Left renal pelvis (tissue), 4 donors: Measurements from ENCODE around the gene TEX51. TPM values are rescaled to one million over a fixed set of nuclear protein-coding genes. Genes with fewer than 3 reads are reported as not detected.

Experiments used
- DNase-seq, 4 donors: peaks; one replicate each; pipeline ENCODE4 v3.0.0-alpha.2; 2013; ENCODE audit warnings: low read depth in 4 of 4, low spot score in 3 of 4
- polyA plus RNA-seq, 4 donors: library from polyadenylated mRNA; unstranded; fragments of 120-200 nt; gene quantifications; one replicate each; pipeline ENCODE4 v1.2.1, GENCODE V29; 2013; ENCODE audit not compliant: insufficient read length in 4 of 4

Gene TEX51
- polyA plus RNA-seq, 4 donors: not detected

- DNase-seq: no peak
Measured at GRCh38 chr2:126911111-126911796, 12.6 kb downstream of the TEX51 start.

DNA sequence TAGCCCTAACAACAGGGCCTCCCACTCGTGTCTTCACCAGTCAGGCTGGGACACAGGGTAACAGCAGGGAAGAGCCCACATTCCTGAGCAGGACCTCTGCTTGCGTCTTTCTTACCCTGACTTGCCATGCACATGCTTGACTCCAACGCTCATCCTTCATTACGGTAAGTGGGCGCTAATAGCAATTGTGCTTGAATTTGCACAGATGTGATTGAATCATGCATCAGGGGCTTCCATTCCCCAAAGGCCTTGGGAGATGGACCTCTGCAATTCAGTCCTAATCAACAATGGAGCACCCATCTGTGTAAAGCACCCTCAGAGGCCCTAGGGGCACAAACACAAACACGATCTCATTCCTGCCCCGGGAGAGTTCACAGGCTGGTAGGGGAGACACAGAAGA lies 13.5 kb downstream of the TEX51 start:
- no peak for DNase-seq

- no peak for DNase-seq
Measured at GRCh38 chr2:126913329-126913728, 14.6 kb downstream of the TEX51 start.

DNA sequence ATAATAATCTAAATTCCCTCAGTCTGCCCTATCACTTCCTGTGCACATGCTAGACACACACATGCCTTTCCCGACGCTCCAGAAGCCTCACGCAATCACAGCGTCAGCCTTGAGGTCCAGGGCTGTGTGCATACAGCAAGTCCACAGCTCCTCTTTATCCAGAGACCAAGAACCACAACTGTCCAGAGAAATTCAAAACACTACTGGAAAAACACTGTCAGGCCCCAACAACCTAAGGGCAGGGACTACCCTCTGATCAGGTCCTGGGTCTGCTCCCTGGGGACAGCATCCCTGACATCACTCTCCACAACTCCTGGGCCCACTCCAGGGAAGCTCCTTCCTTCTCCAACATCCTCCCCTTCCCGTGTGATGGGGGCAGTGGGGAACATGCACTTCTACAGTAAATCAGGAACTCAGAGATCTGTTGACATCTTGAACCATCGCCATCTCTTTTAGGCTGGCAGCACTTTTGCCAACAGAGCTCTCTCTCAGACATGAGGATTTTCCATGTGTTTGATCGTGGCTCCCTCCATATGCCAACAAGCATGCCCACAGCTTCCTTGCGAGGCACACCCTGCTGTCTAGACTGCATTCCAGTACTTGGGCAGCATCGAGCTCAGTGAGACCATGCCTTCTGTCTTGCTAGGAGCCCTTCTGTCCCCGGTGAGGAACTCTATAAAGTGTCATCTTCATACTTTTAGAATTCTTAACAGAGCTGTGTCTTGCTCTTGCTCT lies 15.4 kb downstream of the TEX51 start:
- no peak for DNase-seq

GRCh38 chr2:126914811-126915500 lies 16.3 kb downstream of the TEX51 start:
- no peak for DNase-seq

DNA sequence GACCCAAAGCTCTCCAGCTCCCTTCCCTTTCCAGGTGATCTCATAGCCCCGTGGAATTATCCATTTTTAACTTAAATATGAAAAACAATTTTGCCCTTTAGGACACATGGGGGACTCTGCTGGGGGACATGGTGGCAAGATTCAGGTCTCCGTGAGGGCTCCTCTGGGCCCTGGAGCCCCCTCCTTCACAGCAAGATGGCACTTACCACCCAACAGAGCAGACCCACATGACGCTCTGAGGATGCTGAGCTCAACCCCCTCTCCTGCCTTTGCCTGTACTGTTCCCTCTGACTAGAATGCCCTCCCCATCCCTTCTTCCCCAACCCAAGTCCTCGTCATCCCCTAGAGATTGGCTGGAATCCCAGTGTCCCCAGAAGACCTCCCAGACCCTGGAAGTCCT lies 17.2 kb downstream of the TEX51 start:
- DNase-seq: no peak

DNA sequence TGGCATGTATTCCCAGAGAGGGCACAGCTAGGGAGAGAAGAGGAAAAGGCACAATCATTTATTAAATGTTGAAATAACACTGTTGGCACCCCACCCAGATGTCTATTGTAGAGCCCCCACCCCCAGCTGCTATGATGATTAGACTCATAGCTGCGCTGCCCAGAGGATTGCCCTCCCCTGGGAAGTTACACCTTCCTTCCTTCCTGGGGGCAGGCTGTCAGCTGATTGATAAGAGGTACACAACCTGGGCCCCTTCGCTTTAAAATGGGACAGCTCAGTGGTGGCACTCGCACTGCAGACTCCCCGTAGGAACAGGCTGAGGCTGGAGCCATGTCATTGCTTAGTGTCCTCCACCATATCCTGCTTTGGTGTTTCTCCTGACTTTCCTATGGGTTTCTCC lies 18.1 kb downstream of the TEX51 start:
- no peak for DNase-seq

DNA sequence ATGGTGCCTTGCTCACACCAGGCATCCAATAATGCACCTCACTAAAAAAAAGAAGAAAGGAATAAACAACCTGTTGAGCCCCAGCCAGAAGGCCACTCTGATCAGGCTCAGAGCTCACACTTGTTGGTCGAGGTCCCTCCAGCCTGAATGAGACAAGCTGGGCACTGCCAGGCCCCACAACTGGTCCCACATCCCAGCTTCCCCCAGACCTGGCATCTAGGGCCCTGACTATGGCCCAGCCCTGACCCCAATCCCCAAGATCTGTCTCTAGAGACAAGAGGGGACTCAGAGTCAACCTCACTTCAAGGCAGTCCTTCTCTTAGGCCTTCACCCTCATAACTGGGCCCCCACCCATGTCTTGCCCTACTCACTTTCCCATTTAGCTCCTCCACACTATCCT lies 22.4 kb downstream of the TEX51 start:
- DNase-seq: no peak

GRCh38 chr2:126930970-126931590 lies 32.4 kb downstream of the TEX51 start:
- DNase-seq: no peak

GRCh38 chr2:126932529-126932928 lies 33.8 kb downstream of the TEX51 start:
- no peak for DNase-seq

GRCh38 chr2:126932966-126933710 lies 34.4 kb downstream of the TEX51 start:
- DNase-seq: peak in 1 of 4 donors; percentile 49

DNA sequence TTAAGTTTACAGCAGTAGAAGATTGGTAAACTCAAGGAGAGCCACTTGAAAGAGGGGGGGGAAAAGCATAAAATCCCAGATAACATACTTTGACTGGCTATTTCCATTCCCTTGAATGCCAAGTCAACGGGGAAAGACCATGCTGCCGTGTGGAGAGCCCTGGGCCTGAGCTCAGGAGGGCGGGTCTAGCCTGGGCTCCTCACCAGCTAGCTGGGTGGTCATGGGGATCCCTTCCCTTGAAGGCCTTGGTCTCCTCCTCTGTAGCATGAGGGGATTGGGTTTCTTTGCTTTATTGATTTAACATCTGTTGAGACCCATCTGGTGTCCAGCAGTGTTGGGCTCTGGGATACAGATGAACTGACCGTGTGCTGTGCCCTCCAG lies 35.0 kb downstream of the TEX51 start:
- no peak for DNase-seq

DNA sequence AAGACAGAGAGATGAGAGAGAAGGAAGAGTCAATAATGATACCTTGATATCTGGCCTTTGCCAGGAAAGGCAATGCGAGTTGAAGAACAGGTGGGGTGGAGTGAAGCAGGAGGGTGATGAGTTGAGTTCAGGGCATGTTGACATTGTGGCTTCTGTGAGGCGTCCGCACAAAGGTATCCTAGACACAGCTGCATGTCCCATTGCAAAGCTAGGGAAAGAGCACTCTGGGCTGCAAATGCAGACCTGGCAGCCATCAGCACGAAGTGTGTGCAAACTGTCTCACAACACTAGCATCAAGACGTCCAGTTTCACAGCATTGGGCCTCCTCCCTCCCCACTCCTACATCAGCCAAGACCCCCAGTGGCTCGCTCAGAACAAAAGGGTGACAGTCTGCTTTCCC lies 36.1 kb downstream of the TEX51 start:
- DNase-seq: no peak

- DNase-seq: no peak
Measured at GRCh38 chr2:126935774-126936173, 37.1 kb downstream of the TEX51 start.

DNA sequence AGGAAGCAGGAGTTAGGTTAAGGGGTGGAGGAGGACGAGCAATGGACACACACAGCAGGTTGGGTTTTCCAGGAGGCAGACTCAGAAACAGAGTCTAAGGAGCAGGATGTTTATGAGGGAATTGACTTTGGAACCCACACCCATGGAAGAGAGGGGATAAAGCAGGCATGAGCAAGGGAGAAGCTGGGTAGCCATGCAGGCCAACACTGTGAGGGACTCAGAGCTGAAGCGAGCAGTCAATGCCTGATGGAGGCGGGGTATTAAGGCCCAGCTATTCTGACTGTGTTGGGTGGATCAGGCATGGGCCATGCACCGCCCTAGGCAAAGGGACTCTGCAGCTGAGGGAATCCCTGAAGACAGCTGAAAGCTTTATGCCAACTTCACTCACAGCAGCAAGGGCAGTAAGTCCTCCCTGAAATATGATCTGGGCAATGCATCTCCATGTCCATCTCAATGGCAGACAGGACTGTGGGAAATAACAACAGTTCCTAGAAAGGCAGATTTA lies 37.6 kb downstream of the TEX51 start:
- no peak for DNase-seq

- no peak for DNase-seq
Measured at GRCh38 chr2:126940331-126940730, 41.6 kb downstream of the TEX51 start.

DNA sequence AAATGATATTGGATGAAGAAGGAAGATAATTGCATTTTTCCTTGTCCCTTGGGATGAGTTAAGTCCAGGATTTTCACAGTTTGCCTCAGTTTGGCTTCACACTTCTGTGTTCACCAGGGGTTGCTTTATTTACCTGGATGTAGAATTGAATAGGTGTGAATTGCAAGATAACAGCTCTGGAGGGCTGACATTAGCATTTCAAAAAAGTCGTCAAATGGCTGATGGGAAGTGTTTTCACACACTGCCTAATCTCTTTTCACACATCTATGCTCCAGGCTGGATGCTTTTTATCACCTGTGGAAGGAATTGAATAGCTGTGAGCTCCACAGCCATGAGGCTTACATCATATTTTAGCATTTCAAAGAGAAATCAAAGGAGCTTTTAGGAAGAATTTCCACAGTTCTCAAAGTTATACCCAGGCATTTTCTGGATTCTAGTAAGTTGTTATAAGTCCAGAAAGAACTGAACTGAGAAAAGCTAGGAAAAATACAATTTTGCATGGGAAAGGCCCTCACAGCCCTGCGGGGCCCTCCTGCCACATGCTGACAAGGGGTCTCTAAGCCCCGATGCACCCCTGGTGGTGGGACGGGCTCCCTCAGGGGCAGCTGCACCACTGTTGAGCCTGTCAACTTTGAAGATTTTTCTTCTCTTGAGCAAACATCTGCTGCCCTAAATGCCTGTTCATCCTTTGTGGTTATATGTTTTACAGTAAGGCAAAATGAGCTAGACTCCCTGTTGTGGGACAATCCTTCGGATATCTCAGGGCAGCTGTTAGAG lies 43.9 kb downstream of the TEX51 start:
- no peak for DNase-seq

- no peak for DNase-seq
Measured at GRCh38 chr2:126943612-126944348, 45.1 kb downstream of the TEX51 start.

- DNase-seq: no peak
Measured at GRCh38 chr2:126945118-126945517, 46.4 kb downstream of the TEX51 start.
